ENCODE data around the gene RTF2. TPM values are rescaled to one million over a fixed set of nuclear protein-coding genes. Genes with fewer than 3 reads are reported as not detected.

Gene RTF2
- polyA plus RNA-seq, 1 donor from 2014 or later: 127 TPM

- Histone ChIP-seq H3F3A (ENCODE audit: insufficient read depth, low read length, poor library complexity, severe bottlenecking) (no peaks in the 10 kb centered on the region), H3K9ac (ENCODE audit: low read length) (no peak overlapping the region), H3K4me3 (ENCODE audit: low read length) (no peak overlapping the region), H3K36me3 (ENCODE audit: insufficient read depth, low read length) (peaks cover 14% of the 10 kb centered on the region), H2AFZ (ENCODE audit: low read depth, low read length) (no peak overlapping the region), H3K27me3 (ENCODE audit: insufficient read depth, low read depth, low read length) (no peaks in the 10 kb centered on the region), H3K79me2 (replicated peaks; ENCODE audit: insufficient read depth, low read length) (no peaks in the 10 kb centered on the region), H4K20me1 (ENCODE audit: insufficient read depth) (no peaks in the 10 kb centered on the region), H3K9me3 (ENCODE audit: low read length) (no peaks in the 10 kb centered on the region), H3K9me2 (ENCODE audit: insufficient read depth, low read length) (no peaks in the 10 kb centered on the region), H3K27ac (ENCODE audit: low read length) (no peak overlapping the region), H3K4me2 (ENCODE audit: low read length) (no peak overlapping the region)
- TF ChIP-seq SMC3 (conservative IDR thresholded peaks at IDR 0.05; ENCODE audit: poor library complexity) (no peak), MXI1 (conservative IDR thresholded peaks at IDR 0.05; ENCODE audit: poor library complexity, severe bottlenecking) (no peak), EP300 (conservative IDR thresholded peaks at IDR 0.05; ENCODE audit: poor library complexity, severe bottlenecking) (no peak), RAD21 (conservative IDR thresholded peaks at IDR 0.05) (no peak), POLR2AphosphoS5 (IDR thresholded peaks at IDR 0.05) (no peak), EZH2 (IDR thresholded peaks at IDR 0.05; ENCODE audit: borderline replicate concordance, insufficient read depth, low read length, poor library complexity, severe bottlenecking) (no peak)
- TF ChIP-seq, protein P1, sequence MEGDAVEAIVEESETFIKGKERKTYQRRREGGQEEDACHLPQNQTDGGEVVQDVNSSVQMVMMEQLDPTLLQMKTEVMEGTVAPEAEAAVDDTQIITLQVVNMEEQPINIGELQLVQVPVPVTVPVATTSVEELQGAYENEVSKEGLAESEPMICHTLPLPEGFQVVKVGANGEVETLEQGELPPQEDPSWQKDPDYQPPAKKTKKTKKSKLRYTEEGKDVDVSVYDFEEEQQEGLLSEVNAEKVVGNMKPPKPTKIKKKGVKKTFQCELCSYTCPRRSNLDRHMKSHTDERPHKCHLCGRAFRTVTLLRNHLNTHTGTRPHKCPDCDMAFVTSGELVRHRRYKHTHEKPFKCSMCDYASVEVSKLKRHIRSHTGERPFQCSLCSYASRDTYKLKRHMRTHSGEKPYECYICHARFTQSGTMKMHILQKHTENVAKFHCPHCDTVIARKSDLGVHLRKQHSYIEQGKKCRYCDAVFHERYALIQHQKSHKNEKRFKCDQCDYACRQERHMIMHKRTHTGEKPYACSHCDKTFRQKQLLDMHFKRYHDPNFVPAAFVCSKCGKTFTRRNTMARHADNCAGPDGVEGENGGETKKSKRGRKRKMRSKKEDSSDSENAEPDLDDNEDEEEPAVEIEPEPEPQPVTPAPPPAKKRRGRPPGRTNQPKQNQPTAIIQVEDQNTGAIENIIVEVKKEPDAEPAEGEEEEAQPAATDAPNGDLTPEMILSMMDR (IDR thresholded peaks at IDR 0.05; ENCODE audit: poor library complexity, severe bottlenecking): no peak
These were observed 48.2 kb downstream of the RTF2 start for GRCh38 chr20:56516631-56517030.

- no peaks in the 10 kb centered on the region for H3F3A ChIP-seq (ENCODE audit: insufficient read depth, low read length, poor library complexity, severe bottlenecking)
- no peaks in the 10 kb centered on the region for H4K20me1 ChIP-seq (ENCODE audit: insufficient read depth)
- H3K9me3 ChIP-seq (ENCODE audit: low read length): no peaks in the 10 kb centered on the region
- TF ChIP-seq RAD21 (conservative IDR thresholded peaks at IDR 0.05): no peak
- H2AFZ ChIP-seq (ENCODE audit: low read depth, low read length): no peak overlapping the region
- H3K79me2 ChIP-seq (replicated peaks; ENCODE audit: insufficient read depth, low read length): no peaks in the 10 kb centered on the region
- H3K9ac ChIP-seq (ENCODE audit: low read length): no peak overlapping the region
- no peaks in the 10 kb centered on the region for H3K9me2 ChIP-seq (ENCODE audit: insufficient read depth, low read length)
- H3K4me3 ChIP-seq (ENCODE audit: low read length): no peak overlapping the region
- H3K27ac ChIP-seq (ENCODE audit: low read length): no peak overlapping the region
- H3K27me3 ChIP-seq (ENCODE audit: insufficient read depth, low read depth, low read length): no peaks in the 10 kb centered on the region
- peaks cover 14% of the 10 kb centered on the region for H3K36me3 ChIP-seq (ENCODE audit: insufficient read depth, low read length)
- H3K4me2 ChIP-seq (ENCODE audit: low read length): no peak overlapping the region
These were observed 48.8 kb downstream of the RTF2 start for GRCh38 chr20:56517211-56517610.

DNA sequence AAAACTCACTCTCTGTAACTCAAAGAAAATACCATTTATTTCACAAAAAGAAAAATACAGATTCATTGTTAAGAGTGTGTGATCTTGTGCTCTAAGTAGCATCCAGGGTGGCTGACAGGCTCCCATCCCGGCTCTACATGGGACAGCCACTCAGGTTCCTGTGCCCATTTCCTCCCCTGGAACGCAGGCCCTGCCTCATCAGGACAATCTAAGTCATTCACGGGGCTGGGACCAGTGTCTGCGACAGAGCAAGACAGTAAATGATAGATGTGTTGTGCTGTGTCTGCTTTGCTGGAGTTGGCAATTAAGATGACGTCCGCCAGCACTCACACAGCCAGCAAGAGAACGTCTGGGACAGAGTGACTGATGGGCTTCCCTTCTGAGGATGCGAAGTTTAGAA is 49.2 kb downstream of the RTF2 start:
- Histone ChIP-seq H3K9me2 (ENCODE audit: insufficient read depth, low read length) (no peaks in the 10 kb centered on the region), H3K36me3 (ENCODE audit: insufficient read depth, low read length) (peaks cover 14% of the 10 kb centered on the region), H3K9ac (ENCODE audit: low read length) (no peak overlapping the region), H3K4me2 (ENCODE audit: low read length) (no peak overlapping the region), H3K27me3 (ENCODE audit: insufficient read depth, low read depth, low read length) (no peaks in the 10 kb centered on the region), H3K27ac (ENCODE audit: low read length) (no peak overlapping the region), H3F3A (ENCODE audit: insufficient read depth, low read length, poor library complexity, severe bottlenecking) (no peaks in the 10 kb centered on the region), H4K20me1 (ENCODE audit: insufficient read depth) (no peaks in the 10 kb centered on the region), H3K79me2 (replicated peaks; ENCODE audit: insufficient read depth, low read length) (no peaks in the 10 kb centered on the region), H3K9me3 (ENCODE audit: low read length) (no peaks in the 10 kb centered on the region), H2AFZ (ENCODE audit: low read depth, low read length) (no peak overlapping the region), H3K4me3 (ENCODE audit: low read length) (no peak overlapping the region)
- TF ChIP-seq POLR2AphosphoS5 (IDR thresholded peaks at IDR 0.05): no peak

- H3K79me2 ChIP-seq (replicated peaks; ENCODE audit: insufficient read depth, low read length): no peaks in the 10 kb centered on the region
These were observed 49.7 kb downstream of the RTF2 start for GRCh38 chr20:56518126-56518525.

More at GRCh38 chr20:56518126-56518525, 49.7 kb downstream of the RTF2 start:
- TF ChIP-seq MXI1 (conservative IDR thresholded peaks at IDR 0.05; ENCODE audit: poor library complexity, severe bottlenecking): no peak
- no peak for TF ChIP-seq EZH2 (IDR thresholded peaks at IDR 0.05; ENCODE audit: borderline replicate concordance, insufficient read depth, low read length, poor library complexity, severe bottlenecking)
- TF ChIP-seq, protein P1 (IDR thresholded peaks at IDR 0.05; ENCODE audit: poor library complexity, severe bottlenecking): no peak
- TF ChIP-seq TAF1 (IDR thresholded peaks at IDR 0.05; ENCODE audit: low read depth): no peak
- no peak for TF ChIP-seq RAD21 (conservative IDR thresholded peaks at IDR 0.05)
- no peak overlapping the region for H2AFZ ChIP-seq (ENCODE audit: low read depth, low read length)
- H3K4me2 ChIP-seq (ENCODE audit: low read length): no peak overlapping the region
- H3K4me3 ChIP-seq (ENCODE audit: low read length): no peak overlapping the region
- H3K27me3 ChIP-seq (ENCODE audit: insufficient read depth, low read depth, low read length): no peaks in the 10 kb centered on the region
- no peak overlapping the region for H3K9ac ChIP-seq (ENCODE audit: low read length)
- H3K27ac ChIP-seq (ENCODE audit: low read length): no peak overlapping the region
- no peaks in the 10 kb centered on the region for H3K9me2 ChIP-seq (ENCODE audit: insufficient read depth, low read length)
- H4K20me1 ChIP-seq (ENCODE audit: insufficient read depth): no peaks in the 10 kb centered on the region
- H3K9me3 ChIP-seq (ENCODE audit: low read length): no peaks in the 10 kb centered on the region
- H3F3A ChIP-seq (ENCODE audit: insufficient read depth, low read length, poor library complexity, severe bottlenecking): no peaks in the 10 kb centered on the region
- peaks cover 14% of the 10 kb centered on the region for H3K36me3 ChIP-seq (ENCODE audit: insufficient read depth, low read length)
